GM21515 (cell line): ENCODE measurements around the gene PAN3.

Source experiments
- ATAC-seq: cut with Tn5 transposase; IDR thresholded peaks from one replicate; pipeline ENCODE4 v1.9.1; 2021; ENCODE audit not compliant: unreplicated experiment

PAN3 gene

GRCh38 chr13:28204690-28205443 is 66.5 kb downstream of the PAN3 start:
- ATAC-seq, result no peak

- no peak for ATAC-seq
These were observed 80.3 kb downstream of the PAN3 start for GRCh38 chr13:28218679-28219078.

- no peak for ATAC-seq
These were observed 81.2 kb downstream of the PAN3 start for GRCh38 chr13:28219408-28220099.

- ATAC-seq, result no peak
These were observed 81.8 kb downstream of the PAN3 start for GRCh38 chr13:28220166-28220565.

- no peak for ATAC-seq
These were observed 91.4 kb downstream of the PAN3 start for GRCh38 chr13:28229522-28230411.

- no peak for ATAC-seq
These were observed 93.3 kb downstream of the PAN3 start for GRCh38 chr13:28231642-28232041.

- no peak for ATAC-seq
These were observed 99.6 kb downstream of the PAN3 start for GRCh38 chr13:28237944-28238343.

GRCh38 chr13:28239374-28239773 is 101.0 kb downstream of the PAN3 start:
- ATAC-seq, result no peak

GRCh38 chr13:28245465-28245864 is 107.1 kb downstream of the PAN3 start:
- no peak for ATAC-seq

- no peak for ATAC-seq
These were observed 108.5 kb downstream of the PAN3 start for GRCh38 chr13:28246891-28247290.

- no peak for ATAC-seq
These were observed 109.7 kb downstream of the PAN3 start for GRCh38 chr13:28248080-28248479.

GRCh38 chr13:28250542-28250941 is 112.2 kb downstream of the PAN3 start:
- no peak for ATAC-seq

GRCh38 chr13:28251466-28251865 is 113.1 kb downstream of the PAN3 start:
- no peak for ATAC-seq

- no peak for ATAC-seq
These were observed 114.2 kb downstream of the PAN3 start for GRCh38 chr13:28252547-28252946.

- ATAC-seq, result no peak
These were observed 119.0 kb downstream of the PAN3 start for GRCh38 chr13:28257305-28257704.

- no peak for ATAC-seq
These were observed 120.1 kb downstream of the PAN3 start for GRCh38 chr13:28258417-28258816.

GRCh38 chr13:28267497-28267896 is 129.2 kb downstream of the PAN3 start:
- ATAC-seq, result no peak

- ATAC-seq, result peak; percentile 95
These were observed 130.5 kb downstream of the PAN3 start for GRCh38 chr13:28268800-28269223.

- ATAC-seq, result no peak
These were observed 132.9 kb downstream of the PAN3 start for GRCh38 chr13:28271056-28271840.

- ATAC-seq, result no peak
These were observed 135.6 kb downstream of the PAN3 start for GRCh38 chr13:28273919-28274318.

- no peak for ATAC-seq
These were observed 144.1 kb downstream of the PAN3 start for GRCh38 chr13:28282451-28282850.
